PC-9 (cell line): ENCODE data around the gene TTF2.
"Not testable (repeated sequence)": the region's sequence is repeated elsewhere in the genome, so short reads cannot be mapped to it uniquely, and the experiment has no call there.

Experiments used
- EZH2 ChIP-seq: fragments of 200-600 bp; sonication (generic); IDR thresholded peaks from 2 replicates; pipeline ENCODE4 v1.8.0; 2017; ENCODE audit warnings: antibody characterized with exemption, low read depth
- TF ChIP-seq, protein P1 (sequence below): fragments of 200-600 bp; sonication (generic); conservative IDR thresholded peaks from 2 replicates; pipeline ENCODE4 v1.6.1; 2017; ENCODE audit warnings: mixed run types, antibody characterized with exemption, mild to moderate bottlenecking, moderate library complexity

DNA sequence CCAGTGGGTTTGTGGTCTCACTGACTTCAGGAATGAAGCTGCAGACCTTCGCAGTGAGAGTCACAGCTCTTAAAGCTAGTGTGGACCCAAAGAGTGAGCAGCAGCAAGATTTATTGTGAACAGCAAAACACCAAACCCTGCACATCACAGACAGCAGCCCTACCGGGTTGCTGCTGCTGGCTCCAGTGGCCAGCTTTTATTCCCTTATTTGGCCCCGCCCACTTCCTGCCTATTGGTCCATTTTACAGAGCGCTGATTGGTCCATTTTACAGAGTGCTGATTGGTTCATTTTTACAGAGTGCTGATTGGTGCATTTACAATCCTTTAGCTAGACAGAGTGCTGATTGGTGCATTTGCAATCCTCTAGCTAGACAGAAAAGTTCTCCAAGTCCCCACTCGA is 91.2 kb downstream of the TTF2 start:
- TF ChIP-seq, protein P1, sequence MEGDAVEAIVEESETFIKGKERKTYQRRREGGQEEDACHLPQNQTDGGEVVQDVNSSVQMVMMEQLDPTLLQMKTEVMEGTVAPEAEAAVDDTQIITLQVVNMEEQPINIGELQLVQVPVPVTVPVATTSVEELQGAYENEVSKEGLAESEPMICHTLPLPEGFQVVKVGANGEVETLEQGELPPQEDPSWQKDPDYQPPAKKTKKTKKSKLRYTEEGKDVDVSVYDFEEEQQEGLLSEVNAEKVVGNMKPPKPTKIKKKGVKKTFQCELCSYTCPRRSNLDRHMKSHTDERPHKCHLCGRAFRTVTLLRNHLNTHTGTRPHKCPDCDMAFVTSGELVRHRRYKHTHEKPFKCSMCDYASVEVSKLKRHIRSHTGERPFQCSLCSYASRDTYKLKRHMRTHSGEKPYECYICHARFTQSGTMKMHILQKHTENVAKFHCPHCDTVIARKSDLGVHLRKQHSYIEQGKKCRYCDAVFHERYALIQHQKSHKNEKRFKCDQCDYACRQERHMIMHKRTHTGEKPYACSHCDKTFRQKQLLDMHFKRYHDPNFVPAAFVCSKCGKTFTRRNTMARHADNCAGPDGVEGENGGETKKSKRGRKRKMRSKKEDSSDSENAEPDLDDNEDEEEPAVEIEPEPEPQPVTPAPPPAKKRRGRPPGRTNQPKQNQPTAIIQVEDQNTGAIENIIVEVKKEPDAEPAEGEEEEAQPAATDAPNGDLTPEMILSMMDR = not testable (repeated sequence)
- not testable (repeated sequence) for TF ChIP-seq EZH2
